Embryonic facial prominence (tissue), 1 donor: ENCODE data around the gene GPC1.
"Not testable (repeated sequence)": the region's sequence is repeated elsewhere in the genome, so short reads cannot be mapped to it uniquely, and the experiment has no call there.

ENCODE experiments used
- DNase-seq: peaks from one replicate; pipeline ENCODE4 v3.0.0-alpha.2; 2016; ENCODE audit errors: extremely low spot score

The GPC1 gene

DNA sequence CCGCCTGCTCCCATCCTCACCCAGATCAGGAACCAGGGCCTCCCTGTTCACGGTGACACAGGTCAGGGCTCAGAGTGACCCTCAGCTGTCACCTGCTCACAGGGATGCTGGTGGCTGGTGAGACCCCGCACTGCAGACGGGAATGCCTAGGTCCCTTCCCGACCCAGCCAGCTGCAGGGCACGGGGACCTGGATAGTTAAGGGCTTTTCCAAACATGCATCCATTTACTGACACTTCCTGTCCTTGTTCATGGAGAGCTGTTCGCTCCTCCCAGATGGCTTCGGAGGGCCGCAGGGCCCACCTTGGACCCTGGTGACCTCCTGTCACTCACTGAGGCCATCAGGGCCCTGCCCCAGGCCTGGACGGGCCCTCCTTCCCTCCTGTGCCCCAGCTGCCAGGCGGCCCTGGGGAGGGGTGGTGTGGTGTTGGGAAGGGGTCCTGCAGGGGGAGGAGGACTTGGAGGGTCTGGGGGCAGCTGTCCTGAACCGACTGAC, 31.7 kb downstream of the GPC1 start:
- no peak for DNase-seq

DNA sequence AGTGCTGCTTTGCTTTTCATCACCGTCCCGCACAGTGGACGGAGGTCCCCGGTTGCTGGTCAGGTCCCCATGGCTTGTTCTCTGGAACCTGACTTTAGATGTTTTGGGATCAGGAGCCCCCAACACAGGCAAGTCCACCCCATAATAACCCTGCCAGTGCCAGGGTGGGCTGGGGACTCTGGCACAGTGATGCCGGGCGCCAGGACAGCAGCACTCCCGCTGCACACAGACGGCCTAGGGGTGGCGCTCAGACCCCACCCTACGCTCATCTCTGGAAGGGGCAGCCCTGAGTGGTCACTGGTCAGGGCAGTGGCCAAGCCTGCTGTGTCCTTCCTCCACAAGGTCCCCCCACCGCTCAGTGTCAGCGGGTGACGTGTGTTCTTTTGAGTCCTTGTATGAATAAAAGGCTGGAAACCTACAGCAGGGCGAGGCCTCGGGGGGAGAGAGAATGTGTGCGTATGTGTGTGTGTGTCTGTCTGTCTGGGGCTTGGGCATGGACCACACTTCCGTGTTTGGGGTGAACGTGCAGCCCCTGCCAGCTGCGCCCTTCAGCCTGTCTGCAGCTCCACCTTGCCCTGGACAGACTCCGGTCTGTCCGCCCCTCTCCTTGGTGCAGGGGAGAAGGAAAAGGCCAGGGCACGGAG, 32.3 kb downstream of the GPC1 start:
- DNase-seq, result no peak

DNA sequence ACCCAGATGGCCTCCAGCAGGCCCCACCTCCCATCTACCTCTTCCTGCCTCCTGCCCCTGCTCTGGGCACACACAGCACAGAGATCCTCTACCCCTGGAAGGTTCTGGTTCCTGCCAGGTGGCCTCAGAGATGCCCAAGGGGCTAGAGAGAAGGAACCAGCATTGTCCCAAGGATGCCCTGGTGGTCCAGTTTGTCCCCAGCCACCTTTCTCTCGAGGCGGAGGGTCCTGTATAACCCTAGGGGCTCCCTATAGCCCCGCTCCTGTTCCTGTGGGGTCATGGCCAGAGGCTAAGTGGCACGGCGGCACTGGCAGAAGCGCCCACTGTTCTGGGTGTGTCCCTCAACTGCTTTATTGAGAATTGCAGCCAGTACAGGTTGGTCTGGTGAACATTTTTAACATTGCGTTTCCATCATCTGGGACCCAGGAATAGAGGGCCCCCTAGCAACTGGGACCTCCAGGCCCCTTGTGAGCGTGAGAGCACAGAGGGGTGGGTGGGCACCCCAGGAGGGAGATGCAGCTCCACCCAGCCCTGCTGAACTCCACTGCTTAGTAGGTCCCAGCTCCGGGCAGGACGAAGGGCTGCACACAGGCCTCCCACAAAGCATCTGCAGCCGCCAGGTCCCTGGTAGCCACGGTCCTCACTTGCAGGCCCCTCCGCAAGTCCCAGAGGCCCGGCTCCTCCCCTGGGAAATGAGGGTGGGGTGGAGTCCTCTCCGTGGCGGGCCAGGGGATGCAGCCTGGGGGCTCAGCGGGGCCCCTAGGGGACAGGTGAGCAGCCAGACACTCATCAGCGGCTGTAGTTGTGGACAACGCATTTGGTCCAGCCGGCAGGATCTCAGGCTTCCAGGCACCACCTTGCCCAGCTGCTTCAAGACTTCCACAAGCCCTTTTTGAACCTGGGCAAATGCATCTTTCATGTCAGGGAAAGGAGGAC, 33.1 kb downstream of the GPC1 start:
- DNase-seq, result no peak

DNA sequence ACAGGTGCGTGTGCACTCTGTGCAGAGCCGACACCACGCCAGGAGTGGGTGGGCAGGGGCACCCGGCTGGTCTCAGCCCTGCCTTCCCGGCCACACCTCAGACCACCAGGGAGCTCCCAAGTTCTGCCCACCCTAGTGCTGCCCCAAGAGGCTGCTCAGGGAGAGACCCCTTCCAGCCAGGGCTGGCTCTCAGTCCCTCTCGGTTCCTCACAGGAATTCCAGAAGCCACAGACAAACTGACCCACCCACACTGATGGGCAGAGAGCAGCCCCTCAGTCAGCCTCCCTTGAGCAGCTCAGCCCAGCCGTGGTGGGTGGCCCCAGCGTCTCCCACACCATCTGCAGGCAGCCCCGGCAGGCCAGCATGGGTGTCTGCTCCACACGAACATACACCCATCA, 33.8 kb downstream of the GPC1 start:
- no peak for DNase-seq

DNA sequence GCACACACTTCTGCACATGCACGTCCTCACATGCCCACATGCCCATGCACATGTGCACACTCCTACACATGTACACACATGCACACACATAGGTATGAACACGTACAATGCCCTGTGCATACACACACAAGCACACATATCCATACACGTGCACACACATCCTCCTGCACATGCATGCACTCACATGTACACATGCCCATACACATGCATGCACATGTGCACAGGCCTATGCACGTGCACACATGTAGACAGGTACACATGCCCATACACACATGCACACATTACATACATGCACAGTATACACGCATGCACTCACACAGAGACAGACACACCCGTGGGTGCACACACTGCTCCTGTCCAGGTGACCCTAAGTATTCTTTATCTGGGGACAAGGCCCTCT, 34.3 kb downstream of the GPC1 start:
- no peak for DNase-seq

DNA sequence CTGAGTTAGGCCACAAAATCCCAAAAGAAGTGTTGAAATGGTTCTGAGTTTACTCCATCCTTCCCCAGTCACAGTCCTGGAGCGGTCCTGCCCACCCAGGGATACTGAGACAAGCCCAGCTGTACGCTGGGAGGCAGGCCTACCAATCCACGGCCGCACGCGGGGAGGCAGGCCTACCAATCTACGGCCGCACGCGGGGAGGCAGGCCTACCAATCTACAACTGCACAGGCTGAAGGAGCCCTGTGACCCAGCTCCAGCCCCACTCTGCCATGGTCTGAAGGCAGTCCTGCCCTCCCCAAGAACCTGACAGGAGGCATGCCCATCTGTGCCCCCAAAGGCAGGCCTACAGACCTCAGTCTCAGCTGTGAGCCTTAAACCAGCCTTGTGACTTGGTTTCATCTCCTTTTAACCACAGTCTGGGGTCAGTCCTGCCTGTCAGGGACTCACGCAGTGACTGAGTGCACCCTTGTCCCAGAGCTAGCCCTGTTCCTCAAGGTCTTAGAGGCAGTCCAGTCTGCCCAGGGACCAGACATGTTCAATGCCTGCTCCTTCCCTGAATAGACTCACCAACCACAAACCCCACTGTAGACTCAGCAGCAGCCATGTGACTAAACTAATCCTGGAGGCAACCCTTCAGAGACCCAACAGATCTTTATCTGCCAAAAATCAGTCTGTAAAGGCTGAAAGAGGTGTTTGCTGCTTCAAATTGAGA, 36.8 kb downstream of the GPC1 start:
- no peak for DNase-seq

DNA sequence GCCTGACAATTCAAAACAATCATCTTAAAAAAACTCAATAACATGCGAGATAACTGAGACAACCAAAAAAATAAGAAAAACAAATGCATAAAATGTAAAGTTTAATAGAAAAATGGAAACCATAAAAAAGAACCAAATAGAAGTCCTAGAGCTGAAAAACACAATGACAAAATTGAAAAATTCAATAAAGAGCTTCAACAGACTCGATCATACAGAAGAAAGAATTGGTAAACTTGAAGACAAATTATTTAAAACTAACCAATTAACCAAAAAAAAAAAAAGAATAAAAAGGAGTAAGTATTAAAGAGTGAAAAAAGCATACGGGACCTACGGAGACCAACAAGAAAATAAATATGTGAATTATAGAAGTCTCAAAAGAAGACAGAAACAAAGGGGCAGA, 37.7 kb downstream of the GPC1 start:
- DNase-seq, result no peak

DNA sequence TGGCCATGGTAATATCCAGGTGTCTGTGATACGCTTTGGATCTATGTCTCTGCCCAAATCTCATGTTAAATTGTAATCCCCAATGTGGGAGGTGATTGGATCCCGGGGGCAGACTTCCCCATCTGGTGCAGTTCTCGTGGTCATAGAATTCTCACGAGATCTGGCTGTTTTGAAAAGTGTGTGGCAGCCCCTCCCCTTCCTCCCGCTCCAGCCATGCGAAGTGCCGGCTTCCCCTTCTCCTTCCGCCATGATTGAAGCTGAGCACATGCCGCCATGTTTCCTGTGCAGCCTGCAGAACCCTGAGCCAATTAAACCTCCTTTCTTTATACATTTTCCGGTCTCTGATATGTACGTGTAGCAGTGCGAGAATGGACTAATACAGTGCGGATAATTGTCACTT, 42.5 kb downstream of the GPC1 start:
- DNase-seq, result no peak

DNA sequence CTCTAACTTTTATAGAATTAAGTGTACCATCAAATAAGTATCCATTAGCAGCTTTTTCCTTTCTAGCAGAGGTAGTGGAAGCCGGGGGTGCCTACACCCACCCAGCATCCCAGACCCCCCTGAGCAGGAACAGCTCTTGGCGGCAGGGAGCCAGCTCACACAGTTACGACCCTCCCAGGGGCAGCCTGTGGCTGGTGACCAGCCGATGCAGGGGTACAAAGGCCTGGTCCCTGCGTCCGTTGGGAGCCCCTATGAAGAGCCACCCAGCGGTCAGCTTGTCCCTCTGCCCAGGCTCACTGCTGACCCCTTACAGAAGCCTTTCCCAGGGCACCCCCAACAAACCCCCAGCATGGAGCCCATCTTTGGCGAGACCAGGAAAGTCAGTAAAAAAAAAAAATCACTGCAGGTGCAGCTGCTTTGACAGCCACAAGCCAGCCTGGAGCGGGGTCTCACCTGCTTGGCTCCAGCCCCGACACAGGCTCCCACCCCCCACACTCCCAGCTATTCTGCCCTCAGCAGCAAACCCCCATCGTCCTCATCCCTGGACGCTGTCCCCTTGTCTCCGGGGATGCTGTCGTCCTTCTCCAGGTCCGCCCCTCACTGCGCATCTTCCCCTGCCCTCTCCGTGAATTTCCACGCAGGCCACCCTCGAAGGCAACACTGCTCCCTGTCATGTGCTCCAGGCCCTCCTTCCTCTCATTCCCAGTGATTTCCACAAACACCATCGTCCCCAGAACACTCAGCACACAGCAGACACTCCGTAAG, 43.1 kb downstream of the GPC1 start:
- no peak for DNase-seq

DNA sequence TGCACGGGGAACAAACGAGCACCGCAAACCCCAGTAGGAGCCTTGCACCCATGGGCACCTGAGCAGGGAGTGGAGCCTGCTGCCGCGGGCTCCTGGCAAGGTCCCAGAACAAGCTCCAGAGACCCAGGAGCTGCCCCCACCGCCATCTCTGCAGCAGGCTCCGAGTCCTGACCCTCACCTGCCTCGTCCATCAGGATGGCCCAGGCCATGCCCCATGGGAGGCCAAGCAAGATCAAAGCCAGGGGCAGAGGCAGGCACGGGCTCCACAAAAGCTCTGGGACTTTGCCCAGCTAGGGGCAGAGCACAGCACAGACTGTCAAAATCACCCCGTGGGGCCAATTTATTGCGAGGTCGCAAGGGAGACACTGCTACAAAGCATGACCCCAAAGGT, 43.6 kb downstream of the GPC1 start:
- no peak for DNase-seq

DNA sequence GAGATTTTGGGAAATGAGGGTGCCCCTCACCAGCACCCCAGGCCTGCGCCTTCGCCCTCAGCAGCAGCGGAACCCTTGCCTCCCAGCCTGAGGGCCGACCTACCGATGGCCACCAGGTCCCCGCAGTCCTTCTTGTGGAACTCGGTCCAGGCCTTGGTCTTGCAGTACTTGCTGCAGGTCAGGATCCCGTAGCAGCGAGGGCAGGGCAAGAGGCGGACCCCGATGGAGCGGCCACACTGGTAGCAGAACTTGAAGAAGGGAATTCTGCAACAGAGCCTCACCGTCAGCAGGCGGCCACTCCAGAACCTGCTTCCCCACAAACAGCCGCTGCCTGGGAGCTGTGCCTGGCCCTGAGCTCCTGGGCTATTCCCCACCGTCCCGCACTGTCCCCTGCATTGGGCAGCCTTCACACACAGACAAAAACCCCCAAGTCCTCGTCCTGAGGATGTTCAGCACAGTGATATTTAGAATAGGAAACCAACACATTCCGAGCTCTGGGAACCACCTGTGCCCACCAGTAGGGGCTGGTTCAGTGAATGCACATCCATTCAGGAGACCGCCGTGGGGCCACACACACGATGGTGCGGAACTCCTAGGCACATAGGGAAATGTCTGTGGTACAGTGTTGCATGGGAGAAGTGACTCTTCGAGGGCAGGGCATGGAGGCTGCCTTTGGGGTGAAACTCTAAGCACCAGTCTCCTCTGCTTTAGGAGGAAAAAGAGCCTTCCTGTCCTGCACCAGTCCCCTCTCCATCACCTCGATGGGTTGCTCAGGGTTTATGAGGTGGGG, 45.6 kb downstream of the GPC1 start:
- no peak for DNase-seq

DNA sequence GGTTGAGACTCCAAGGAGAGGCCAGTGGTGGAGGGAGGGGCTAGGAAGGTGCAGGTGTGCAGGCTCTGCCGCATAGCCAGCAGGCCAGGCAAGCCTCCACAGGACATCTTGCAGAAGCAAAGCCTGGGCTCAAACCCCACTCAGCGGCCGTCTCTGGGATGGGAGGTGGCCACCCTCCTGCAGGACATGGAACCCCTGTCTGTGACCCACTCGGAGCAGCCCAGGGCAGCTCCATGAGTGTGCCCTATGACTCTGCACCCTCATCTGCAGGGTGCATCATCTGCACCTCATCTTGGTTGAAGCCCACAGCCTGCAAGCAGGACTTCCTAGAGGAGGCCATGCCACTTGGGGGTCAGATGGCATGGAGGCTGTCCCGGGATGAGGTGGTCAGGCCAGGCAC, 46.3 kb downstream of the GPC1 start:
- DNase-seq, result no peak

DNA sequence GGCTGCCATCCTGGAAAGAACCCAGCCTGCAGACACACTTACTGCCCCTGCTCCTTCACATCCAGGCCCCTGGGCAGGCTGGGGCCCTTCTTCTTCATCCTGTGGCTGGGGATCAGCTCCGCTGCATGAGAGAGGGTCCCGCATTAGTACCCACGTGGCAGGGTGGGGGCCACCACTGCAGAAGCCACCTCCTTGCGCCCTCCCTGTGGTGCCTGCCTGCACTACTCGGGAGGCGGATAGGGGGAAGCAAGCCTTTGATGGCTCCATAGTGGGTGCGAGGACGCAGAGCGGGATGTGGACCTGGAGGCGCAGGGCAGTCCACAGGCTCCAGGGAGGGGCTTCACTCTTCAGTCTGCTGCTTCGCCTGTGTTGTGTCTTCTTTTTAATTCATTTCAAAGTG, 46.7 kb downstream of the GPC1 start:
- no peak for DNase-seq

DNA sequence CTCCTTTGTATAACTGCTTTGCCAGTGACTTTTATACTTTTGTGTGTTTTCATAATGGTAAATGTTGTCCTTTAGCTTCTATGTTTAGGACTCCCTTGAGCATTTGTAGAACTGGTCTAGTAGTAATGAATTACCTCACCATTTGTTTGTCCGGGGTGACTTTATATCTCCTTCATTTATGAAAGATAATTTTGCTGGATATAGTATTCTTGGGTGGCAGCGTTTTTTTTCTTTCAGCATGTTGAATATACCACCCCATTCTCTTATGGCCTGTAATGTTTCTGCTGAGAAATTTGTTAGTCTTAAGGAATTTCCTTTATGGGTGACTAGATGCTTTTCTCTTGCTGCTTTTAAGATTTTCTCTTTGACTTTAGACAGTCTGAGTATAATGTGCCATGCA, 56.0 kb downstream of the GPC1 start:
- no peak for DNase-seq

DNA sequence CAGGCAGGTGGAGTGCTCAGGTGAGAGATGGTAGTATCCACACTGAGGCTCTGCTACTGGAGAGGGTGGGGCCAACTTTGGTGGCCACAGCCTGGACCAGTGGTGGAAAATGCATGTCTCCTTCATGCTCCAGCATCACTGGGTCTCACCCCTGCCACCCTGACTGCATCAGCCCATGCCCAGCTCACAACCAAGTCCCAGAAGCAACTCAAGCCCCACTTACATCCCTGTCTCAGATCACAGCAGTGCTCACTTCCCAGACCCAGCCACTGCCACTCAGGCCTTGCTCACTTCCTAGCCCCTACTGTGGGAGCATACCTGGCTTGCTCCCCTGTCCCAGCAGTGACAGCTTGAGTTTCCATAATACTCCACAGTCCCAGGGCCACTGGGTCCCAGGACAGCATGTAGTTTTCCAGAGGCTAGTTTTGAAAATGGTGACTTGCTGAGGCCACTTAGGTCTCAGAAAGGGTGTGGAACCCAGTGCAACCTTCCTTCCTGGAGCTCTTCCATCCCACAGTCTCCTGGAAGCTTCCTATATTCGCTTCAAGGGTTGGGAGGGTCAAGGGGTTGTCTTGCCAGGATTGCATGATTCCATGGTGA, 58.8 kb downstream of the GPC1 start:
- DNase-seq, result no peak

DNA sequence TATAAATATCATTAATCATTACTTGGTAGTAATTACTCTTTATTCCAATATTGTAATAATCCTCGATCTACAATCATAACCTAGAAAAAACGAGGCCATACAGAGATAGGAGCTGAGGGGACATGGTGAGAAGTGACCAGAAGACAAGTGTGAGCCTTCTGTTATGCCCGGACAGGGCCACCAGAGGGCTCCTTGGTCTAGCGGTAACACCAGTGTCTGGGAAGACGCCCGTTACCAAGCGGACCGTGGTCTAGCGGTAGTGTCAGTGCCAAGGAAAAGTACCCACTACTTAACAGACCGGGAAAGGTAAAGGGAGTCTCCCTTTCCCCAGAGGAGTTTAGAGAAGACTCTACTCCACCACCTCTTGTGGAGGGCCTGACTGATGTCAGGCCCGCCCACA, 59.5 kb downstream of the GPC1 start:
- DNase-seq, result not testable (repeated sequence)

DNA sequence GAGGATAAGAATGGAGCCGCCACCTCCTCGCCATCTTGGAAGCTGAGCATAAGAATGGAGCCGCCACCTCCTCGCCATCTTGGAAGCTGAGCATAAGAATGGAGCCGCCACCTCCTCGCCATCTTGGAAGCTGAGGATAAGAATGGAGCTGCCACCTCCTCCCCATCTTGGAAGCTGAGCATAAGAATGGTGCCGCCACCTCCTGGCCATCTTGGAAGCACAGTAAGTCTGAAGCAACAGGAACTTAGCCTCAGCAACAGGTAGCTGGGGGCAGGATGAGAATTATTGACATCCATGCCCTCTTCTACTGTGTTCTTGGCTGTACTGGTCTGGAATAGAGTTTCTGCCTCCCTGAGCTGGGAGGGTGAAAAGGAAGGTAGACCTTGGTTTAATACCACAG, 61.6 kb downstream of the GPC1 start:
- not testable (repeated sequence) for DNase-seq

DNA sequence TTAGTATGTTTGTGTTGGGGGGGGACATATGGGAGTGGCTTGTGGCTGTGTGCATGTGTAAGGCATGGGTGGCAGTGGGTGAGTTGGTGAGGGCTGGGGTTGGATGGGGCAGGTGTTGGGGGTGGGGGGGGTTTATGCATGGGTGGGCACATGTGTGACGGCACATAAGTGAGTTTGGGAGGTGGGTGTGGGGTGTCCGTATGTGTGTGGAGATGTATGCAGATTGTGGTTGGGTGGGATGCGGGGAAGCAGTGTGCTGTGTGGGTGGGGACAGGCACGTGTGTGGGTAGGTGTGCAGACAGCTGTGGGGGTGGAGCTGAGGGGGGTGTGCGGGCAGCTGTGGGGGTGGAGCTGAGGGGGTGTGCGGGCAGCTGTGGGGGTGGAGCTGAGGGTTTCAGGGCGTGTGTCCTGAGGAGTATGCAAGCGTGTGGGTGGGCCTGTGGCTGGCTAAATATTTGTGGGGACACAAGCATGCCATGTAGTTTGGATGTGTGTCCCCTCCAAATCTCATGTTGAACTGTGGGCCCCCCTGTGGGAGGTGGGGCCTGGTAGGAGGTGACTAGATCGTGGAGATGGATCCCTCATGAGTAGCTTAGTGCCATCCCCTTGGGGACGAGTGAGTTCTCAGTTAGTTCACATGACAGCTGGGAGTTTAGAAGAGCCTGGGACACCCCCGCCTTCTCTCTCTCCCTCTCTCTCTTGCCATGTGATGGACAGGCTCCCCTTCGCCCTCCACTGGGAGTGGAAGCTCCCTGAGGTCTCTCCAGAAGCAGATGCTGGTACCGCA, 62.9 kb downstream of the GPC1 start:
- DNase-seq, result no peak

DNA sequence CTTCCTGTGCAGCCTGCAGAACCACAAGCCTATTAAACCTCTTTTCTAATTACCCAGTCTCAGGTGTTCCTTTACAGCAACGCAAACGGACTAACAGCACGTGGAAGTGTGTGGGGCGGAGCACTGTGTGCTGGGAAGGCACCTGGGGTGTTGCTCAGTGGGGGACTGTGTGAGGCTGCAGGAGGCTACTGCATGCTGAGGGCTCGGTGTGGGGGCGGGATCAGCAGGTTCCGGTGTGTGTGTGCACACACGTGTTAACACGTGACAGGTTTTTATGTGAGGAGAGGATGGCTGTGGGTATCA, 63.4 kb downstream of the GPC1 start:
- DNase-seq, result no peak
